Astrocyte (in vitro differentiated cells and primary cell): Measurements from ENCODE around the gene DOCK1. TPM values are rescaled to one million over a fixed set of nuclear protein-coding genes. Genes with fewer than 3 reads are reported as not detected.

Experiments
- DNase-seq: peaks from one replicate; pipeline ENCODE4 v3.0.0-alpha.2; 2010; ENCODE audit warnings: low read depth
- FAIRE-seq: peaks from 2 replicates; lab custom pipeline; 2011; peaks lifted over from hg19 to GRCh38; lab: Jason Lieb, UNC
- H2AFZ ChIP-seq: 2 replicates; pipeline ENCODE4 v1.6.0; 2012; ENCODE audit warnings: low read depth, low read length, inconsistent platforms
- H3K27ac ChIP-seq: 2 replicates; pipeline ENCODE4 v1.5.1; 2011; ENCODE audit warnings: low read depth, low read length, inconsistent platforms
- H3K27me3 ChIP-seq: 2 replicates; pipeline ENCODE4 v1.6.0; 2011; ENCODE audit warnings: low read length, inconsistent platforms; ENCODE audit not compliant: insufficient read depth
- H3K36me3 ChIP-seq: 2 replicates; pipeline ENCODE4 v1.5.1; 2011; ENCODE audit warnings: low read length, inconsistent platforms; ENCODE audit not compliant: insufficient read depth
- H3K4me1 ChIP-seq: 2 replicates; pipeline ENCODE4 v1.5.1; 2011; ENCODE audit warnings: low read length, inconsistent platforms; ENCODE audit not compliant: insufficient read depth
- H3K4me2 ChIP-seq: 2 replicates; pipeline ENCODE4 v1.6.0; 2012; ENCODE audit warnings: low read length, inconsistent platforms
- H3K4me3 ChIP-seq: 2 replicates; pipeline ENCODE4 v1.5.1; 2011; ENCODE audit warnings: low read depth, mild to moderate bottlenecking, low read length, inconsistent platforms; ENCODE audit not compliant: insufficient read depth
- H3K79me2 ChIP-seq: 2 replicates; pipeline ENCODE4 v1.6.0; 2012; ENCODE audit warnings: mild to moderate bottlenecking, low read length, inconsistent platforms; ENCODE audit not compliant: insufficient read depth
- H3K9ac ChIP-seq: 2 replicates; pipeline ENCODE4 v1.6.0; 2012; ENCODE audit warnings: mild to moderate bottlenecking, low read length, inconsistent platforms
- H3K9me3 ChIP-seq: 2 replicates; pipeline ENCODE4 v1.5.1; 2012; ENCODE audit warnings: low read depth, mild to moderate bottlenecking, low read length, inconsistent platforms; ENCODE audit not compliant: insufficient read depth
- H4K20me1 ChIP-seq: 2 replicates; pipeline ENCODE4 v1.6.0; 2012; ENCODE audit warnings: low read length, inconsistent platforms; ENCODE audit not compliant: insufficient read depth
- H3K27ac Mint-ChIP-seq: one replicate; pipeline ENCODE4 v1.8.0; 2021; ENCODE audit warnings: mild to moderate bottlenecking, mixed read lengths; ENCODE audit not compliant: unreplicated experiment
- H3K27me3 Mint-ChIP-seq: one replicate; pipeline ENCODE4 v1.8.0; 2021; ENCODE audit warnings: low read depth, mixed read lengths; ENCODE audit not compliant: unreplicated experiment
- H3K36me3 Mint-ChIP-seq: one replicate; pipeline ENCODE4 v1.8.0; 2021; ENCODE audit warnings: low read depth, mixed read lengths; ENCODE audit not compliant: unreplicated experiment
- H3K4me1 Mint-ChIP-seq: one replicate; pipeline ENCODE4 v1.8.0; 2021; ENCODE audit warnings: low read depth, mixed read lengths; ENCODE audit not compliant: unreplicated experiment
- H3K4me3 Mint-ChIP-seq: one replicate; pipeline ENCODE4 v1.8.0; 2021; ENCODE audit warnings: mild to moderate bottlenecking, moderate library complexity, mixed read lengths; ENCODE audit not compliant: unreplicated experiment
- H3K9me3 Mint-ChIP-seq: one replicate; pipeline ENCODE4 v1.8.0; 2021; ENCODE audit warnings: mild to moderate bottlenecking, mixed read lengths; ENCODE audit not compliant: unreplicated experiment
- CTCF ChIP-seq: IDR thresholded peaks from 2 replicates; pipeline ENCODE4 v1.5.1; 2011; ENCODE audit warnings: low read depth, mild to moderate bottlenecking, inconsistent platforms, low read length, moderate library complexity; ENCODE audit not compliant: insufficient read depth
- EZH2 ChIP-seq: IDR thresholded peaks from 2 replicates; pipeline ENCODE4 v1.6.1; 2012; ENCODE audit warnings: mild to moderate bottlenecking, low read length, inconsistent platforms; ENCODE audit not compliant: insufficient read depth
- total RNA-seq: library from RNA; stranded (reverse); gene quantifications from 2 replicates; pipeline ENCODE4 v1.2.1, GENCODE V29; 2021

DOCK1 gene
- total RNA-seq, 1 donor from 2014 or later = 42.5 TPM

GRCh38 chr10:127303746-127304145, 398.5 kb downstream of the DOCK1 start:
- Histone ChIP-seq H3K4me1 (no peaks in the 10 kb centered on the region), H3K4me2 (no peak overlapping the region), H3K79me2 (no peaks in the 10 kb centered on the region), H3K9ac (no peak overlapping the region), H3K27me3 (no peaks in the 10 kb centered on the region), H3K4me3 (no peak overlapping the region), H4K20me1 (peaks cover 29% of the 10 kb centered on the region), H3K9me3 (no peaks in the 10 kb centered on the region), H3K36me3 (no peaks in the 10 kb centered on the region), H3K27ac (no peak overlapping the region), H2AFZ (no peak overlapping the region)
- Mint-ChIP-seq H3K4me1 (peaks cover 4% of the 10 kb centered on the region), H3K9me3 (peaks cover 1% of the 10 kb centered on the region), H3K36me3 (peaks cover 9% of the 10 kb centered on the region), H3K4me3 (no peak overlapping the region), H3K27ac (no peak overlapping the region), H3K27me3 (no peaks in the 10 kb centered on the region)
- no peak for DNase-seq
- FAIRE-seq = no peak
- TF ChIP-seq CTCF (no peak), EZH2 (no peak)

DNA sequence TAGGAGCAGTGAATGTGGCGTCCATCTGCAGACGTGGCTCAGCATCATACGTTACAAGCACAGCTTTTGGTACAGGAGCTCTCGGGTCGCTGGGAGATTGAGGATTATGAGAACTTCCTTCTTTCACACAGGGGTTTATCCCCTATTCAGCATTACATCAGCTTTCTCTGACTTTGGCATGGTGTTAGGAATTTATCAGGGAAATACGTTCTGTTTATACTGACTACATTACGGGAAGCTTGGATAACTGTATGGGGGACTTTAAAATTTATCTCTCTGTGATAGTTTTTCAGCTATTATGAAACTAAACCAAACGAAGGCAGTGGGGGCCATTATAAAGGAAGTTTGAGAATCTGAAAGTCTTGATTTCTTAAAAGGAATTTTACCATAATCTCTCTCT, 401.3 kb downstream of the DOCK1 start:
- Mint-ChIP-seq H3K27me3 (no peaks in the 10 kb centered on the region), H3K4me3 (no peak overlapping the region), H3K36me3 (no peaks in the 10 kb centered on the region), H3K27ac (no peak overlapping the region), H3K4me1 (peaks cover 4% of the 10 kb centered on the region), H3K9me3 (peaks cover 1% of the 10 kb centered on the region)
- FAIRE-seq = no peak
- Histone ChIP-seq H2AFZ (no peak overlapping the region), H3K27me3 (no peaks in the 10 kb centered on the region), H3K9ac (no peak overlapping the region), H3K4me2 (no peak overlapping the region), H3K79me2 (no peaks in the 10 kb centered on the region), H4K20me1 (peaks cover 33% of the 10 kb centered on the region), H3K36me3 (no peaks in the 10 kb centered on the region), H3K4me3 (no peak overlapping the region), H3K27ac (no peak overlapping the region), H3K9me3 (no peaks in the 10 kb centered on the region), H3K4me1 (no peaks in the 10 kb centered on the region)
- DNase-seq = no peak
- TF ChIP-seq EZH2 (no peak), CTCF (no peak)

DNA sequence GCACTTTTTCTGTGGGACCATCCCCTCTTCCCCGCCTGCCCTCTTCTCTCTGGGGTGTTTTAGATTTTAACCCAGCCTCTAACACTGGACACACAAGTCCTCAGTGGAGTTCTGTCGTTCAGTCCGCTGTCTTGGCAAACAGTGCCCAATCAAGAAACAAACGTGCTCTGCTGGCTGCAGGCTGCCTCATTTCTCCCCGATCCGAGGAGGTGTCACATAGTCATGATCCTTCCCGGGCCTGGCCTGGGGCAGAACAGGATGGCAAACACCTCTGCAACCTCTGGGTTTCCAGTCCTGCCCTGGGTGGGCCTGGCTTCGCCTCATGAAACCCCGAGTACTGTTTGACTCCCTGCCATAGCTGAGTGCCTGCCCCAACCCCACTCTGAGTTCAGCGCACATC, 402.1 kb downstream of the DOCK1 start:
- TF ChIP-seq CTCF (no peak), EZH2 (no peak)
- Histone ChIP-seq H2AFZ (no peak overlapping the region), H3K79me2 (no peaks in the 10 kb centered on the region), H3K36me3 (no peaks in the 10 kb centered on the region), H3K27me3 (no peaks in the 10 kb centered on the region), H3K9ac (no peak overlapping the region), H3K4me1 (no peaks in the 10 kb centered on the region), H3K4me2 (no peak overlapping the region), H3K9me3 (no peaks in the 10 kb centered on the region), H4K20me1 (peaks cover 29% of the 10 kb centered on the region), H3K27ac (no peak overlapping the region), H3K4me3 (no peak overlapping the region)
- no peaks in the 10 kb centered on the region for H3K27me3 Mint-ChIP-seq
- H3K9me3 Mint-ChIP-seq = peaks cover 1% of the 10 kb centered on the region
- FAIRE-seq (no peak), DNase-seq (no peak)
- no peaks in the 10 kb centered on the region for H3K36me3 Mint-ChIP-seq
- H3K4me3 Mint-ChIP-seq = no peak overlapping the region
- no peak overlapping the region for H3K27ac Mint-ChIP-seq
- H3K4me1 Mint-ChIP-seq = peaks cover 4% of the 10 kb centered on the region
